Measurements from ENCODE around the gene PNMA1.
A peak's percentile ranks its signal among the peaks of the same experiment; 100 is the strongest.

PNMA1 gene

GRCh38 chr14:73749706-73750530 is 35.7 kb upstream of the PNMA1 start:
- no peak for DNase-seq

- DNase-seq: no peak
Observed at GRCh38 chr14:73748858-73749357, 34.7 kb upstream of the PNMA1 start.

GRCh38 chr14:73747379-73748211 is 33.4 kb upstream of the PNMA1 start:
- no peak for DNase-seq

GRCh38 chr14:73746520-73747378 is 32.6 kb upstream of the PNMA1 start:
- DNase-seq: no peak

GRCh38 chr14:73745571-73746519 is 31.7 kb upstream of the PNMA1 start:
- DNase-seq: no peak

GRCh38 chr14:73744874-73745529 is 30.8 kb upstream of the PNMA1 start:
- no peak for DNase-seq

- DNase-seq: no peak
Observed at GRCh38 chr14:73744175-73744867, 30.1 kb upstream of the PNMA1 start.

- DNase-seq: peak; percentile 6
Observed at GRCh38 chr14:73743431-73743931, 29.3 kb upstream of the PNMA1 start.

- no peak for DNase-seq
Observed at GRCh38 chr14:73742520-73743238, 28.5 kb upstream of the PNMA1 start.

GRCh38 chr14:73741876-73742519 is 27.8 kb upstream of the PNMA1 start:
- DNase-seq: no peak

GRCh38 chr14:73741386-73741875 is 27.2 kb upstream of the PNMA1 start:
- peak; percentile 50 for DNase-seq

- no peak for DNase-seq
Observed at GRCh38 chr14:73740618-73741326, 26.6 kb upstream of the PNMA1 start.

GRCh38 chr14:73739899-73740617 is 25.9 kb upstream of the PNMA1 start:
- DNase-seq: no peak

- DNase-seq: no peak
Observed at GRCh38 chr14:73739174-73739898, 25.2 kb upstream of the PNMA1 start.

GRCh38 chr14:73738518-73739173 is 24.5 kb upstream of the PNMA1 start:
- no peak for DNase-seq

- no peak for DNase-seq
Observed at GRCh38 chr14:73736842-73737241, 22.7 kb upstream of the PNMA1 start.

Data from SIG-M5 (cell line).